Stimulated activated CD4-positive, alpha-beta T cell treated with anti-CD3 and anti-CD28 coated beads, Interleukin-15, amount 100 ng/mL, for 1 hour (primary cell): ENCODE results near the gene KCNK10.
"Not testable (repeated sequence)": the region's sequence is repeated elsewhere in the genome, so short reads cannot be mapped to it uniquely, and the experiment has no call there.

Source experiments
- DNase-seq, 2 donors: peaks; one replicate each; pipeline ENCODE4 v3.0.0-alpha.2; 2020; ENCODE audit warnings: low read depth in 1 of 2, low spot score in 1 of 2

KCNK10 gene

DNA sequence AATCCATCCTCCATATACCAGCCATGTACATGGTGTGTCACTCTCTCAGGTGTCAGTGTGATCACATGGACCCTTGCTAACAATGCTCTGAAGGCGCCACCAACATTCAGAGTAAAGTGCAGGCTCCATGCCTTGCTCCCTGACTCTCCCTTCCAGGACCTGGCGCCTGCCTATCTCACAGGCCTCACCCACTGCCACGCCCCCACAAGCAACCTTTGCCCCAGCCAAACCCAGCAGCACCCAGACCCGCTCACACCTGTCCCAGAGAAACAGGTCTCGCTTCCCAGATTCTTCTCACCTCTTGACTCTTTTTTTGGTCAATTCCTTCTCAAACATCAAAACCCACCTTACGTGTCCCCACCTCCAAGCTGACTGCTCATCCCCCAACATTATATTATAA lies 52.3 kb downstream of the KCNK10 start:
- DNase-seq = no peak

DNA sequence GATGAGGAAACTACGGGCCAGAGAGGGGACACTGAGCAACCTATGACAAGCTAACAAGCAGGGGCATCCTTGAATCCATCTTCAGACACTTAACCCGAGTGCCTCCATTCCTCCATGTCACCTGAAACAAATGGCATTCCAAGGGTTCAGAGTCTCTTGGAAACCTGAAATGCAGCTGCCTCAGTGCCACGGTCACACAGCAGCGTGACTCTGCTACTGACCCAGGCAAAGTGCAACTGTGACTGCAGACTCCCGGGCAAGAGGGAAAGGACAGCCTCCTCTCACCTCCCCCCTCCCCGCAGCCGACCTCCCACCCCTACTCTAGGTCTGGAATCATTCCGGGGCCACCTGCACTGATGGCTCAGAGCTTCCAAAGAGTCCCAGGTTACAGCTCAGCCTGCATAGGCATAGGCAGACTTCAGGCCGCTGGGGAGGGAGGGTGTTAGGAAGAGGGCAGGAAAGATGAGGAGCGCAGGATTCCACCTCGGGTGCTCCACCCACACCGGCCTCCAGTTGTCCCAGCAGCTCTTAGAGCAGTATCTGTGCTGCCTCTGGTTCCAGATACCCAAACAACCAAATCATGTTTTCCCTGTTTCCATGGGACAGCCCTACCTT lies 53.2 kb downstream of the KCNK10 start:
- DNase-seq = no peak

DNA sequence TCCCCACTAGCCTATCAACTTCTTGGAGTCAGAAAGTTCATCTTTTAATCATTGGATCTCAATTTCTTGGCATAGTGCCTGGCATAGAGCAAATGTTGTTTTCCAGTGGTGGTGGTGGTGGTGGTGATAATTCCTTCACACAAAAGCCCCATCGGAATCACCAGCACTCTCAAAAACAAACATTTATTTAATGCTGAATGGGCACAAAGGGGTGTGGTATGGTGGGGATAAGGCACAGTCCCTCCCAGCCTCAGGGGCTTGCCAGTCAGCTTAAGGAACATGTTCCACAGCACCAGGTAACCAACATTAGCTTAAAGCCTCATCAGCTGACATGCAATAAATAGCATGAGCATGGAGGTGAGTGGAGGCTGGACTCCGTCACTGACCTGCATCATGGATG lies 56.6 kb downstream of the KCNK10 start:
- DNase-seq = no peak

DNA sequence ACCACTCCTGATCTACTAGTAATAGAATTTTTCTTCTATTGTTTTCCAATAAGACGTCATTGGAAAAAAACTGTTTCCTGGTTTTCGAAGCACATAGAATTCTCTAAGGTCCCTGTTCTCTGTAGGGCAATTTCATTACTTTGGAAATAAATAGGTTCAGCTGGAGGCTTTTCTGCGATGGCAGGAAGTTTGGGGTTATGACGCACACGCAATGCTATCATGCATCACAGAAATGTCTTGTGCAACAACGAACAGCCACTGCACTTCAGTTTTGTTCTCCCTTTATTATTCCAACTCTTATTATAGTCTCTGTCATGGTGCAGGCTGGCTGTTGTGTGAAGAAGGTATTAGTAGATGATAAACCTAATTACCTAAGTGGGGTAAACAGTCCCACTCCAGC lies 59.0 kb downstream of the KCNK10 start:
- no peak for DNase-seq

DNA sequence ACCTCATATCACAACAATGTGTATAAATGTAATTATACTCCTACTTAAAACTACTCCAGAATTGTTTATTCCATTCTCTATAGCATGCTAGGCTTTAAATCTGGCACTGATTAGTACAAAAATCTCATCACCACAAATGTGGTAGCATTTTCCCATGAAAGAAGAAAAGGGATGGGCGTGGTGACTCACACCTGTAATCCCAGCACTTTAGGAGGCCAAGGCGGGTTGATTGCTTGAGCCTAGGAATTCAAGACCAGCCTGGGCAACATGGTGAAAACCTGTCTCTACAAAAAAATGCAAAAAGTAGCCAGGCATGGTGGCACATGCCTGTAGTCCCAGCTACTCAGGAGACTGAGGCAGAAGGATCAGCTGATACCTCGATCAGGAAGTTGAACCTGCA lies 61.8 kb downstream of the KCNK10 start:
- DNase-seq = not testable (repeated sequence)

DNA sequence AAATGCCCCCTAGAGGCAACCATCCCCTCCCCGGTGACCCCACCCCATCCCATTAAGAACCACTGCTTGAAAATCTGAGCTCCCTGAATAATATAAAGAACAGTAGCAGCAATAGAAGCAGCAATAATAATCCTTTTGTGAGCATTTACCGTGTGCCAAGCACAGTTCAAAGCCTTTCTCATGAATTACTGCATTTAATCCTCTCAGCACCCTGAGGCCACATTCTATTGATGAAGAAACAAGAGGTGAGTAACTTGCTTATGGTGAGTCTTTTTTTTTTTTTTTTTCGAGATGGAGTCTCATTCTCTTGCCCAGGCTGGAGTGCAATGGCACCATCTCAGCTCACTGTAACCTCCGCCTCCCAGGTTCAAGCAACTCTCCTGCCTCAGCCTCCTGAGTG lies 65.0 kb downstream of the KCNK10 start:
- DNase-seq = no peak

DNA sequence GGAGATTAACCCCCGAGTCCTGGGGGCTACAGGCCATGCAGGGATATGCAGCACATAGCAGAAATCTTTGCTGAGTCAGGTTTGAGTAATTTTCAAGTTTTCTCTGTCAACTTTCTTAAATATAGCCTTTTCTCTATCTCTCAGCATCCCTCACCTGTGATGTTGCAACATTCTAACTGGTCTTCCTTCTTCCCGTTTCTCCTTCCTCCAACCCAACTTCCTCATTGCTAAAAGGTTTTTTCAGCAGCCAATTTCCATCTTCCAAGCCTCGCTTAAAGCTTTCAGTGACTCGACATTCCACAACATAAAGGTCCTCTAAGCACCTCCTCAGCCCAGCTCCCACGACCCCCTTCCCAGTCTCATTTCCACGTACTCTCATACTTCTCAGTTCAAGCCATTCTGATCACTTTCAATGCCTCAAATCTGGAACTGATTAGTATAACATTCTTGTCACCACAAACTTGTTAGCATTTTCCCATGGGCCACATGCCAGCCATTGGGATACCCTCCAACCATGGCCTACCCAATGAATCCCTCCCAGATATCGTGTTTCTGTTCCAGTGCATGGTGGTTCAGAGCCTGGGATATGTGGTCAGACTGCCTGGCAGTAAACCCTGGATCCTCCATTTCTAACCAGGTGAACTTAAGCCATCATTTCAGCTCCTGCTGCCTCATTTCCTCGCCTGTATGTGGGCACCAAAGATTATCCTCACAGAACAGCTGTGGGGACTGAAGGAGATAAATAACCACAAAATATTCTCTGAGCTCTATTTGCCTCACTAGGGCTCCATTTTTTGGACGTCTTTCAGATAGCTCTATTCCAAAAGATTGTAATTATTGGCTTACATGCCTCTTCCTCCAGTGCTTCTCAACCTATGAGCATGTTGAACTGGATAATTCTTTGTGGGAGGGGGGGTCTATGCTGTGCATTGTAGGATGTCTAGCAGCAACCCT lies 65.8 kb downstream of the KCNK10 start:
- no peak for DNase-seq

DNA sequence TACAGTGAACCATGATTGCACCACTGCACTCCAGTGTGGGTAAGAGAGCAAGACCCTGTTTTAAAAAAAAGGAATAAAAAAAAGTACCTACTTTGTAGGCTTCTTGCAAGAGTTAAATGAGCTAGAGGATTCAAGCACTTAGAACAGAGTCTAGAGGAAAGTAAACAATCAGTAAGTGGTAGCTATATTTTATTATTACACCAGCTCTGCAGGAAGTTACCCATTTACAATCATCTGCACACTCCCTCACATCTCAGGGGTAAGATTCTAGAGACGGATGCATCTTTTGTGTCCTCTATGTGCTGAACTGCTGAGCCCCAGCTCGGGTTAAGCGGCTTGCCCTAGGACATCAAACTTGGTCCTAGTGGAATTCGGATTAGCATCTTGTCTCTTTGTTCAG lies 67.3 kb downstream of the KCNK10 start:
- DNase-seq = no peak

DNA sequence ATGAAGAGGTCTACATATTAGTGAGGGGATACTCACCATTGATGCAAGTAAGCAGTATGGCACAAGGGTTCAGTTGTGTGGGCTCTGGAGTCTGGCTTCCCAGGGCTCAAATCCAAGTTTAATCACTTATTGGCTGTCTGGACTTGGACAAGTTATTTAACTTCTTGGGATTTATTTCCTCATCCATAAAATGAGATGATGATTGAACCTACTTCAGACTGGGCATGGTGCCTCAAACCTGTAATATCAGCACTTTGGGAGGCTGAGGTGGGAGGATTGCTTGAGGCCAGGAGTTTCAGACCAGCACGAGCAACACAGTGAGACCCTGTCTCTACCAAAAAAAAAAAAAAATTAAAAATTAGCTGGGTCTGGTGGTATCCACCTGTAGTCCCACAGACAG lies 67.9 kb downstream of the KCNK10 start:
- DNase-seq = no peak

DNA sequence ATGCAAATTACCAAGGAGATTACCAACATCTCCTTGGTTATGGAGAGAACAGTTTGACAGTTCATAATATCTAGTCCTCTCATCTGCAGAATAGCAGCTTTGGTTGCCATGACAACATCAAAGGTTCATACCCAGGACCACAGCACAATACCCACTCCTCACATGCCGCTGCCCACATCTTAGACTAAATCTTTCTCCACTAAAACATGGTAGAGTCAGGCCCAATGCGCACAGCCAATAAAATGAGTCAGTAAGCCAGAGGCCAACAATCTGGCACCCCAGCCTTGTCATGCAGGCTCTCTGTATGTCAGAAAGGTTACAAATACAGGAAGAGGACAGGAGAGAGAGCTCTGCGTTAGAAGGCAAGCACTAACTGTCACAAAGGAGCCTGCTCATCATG lies 70.6 kb downstream of the KCNK10 start:
- DNase-seq = no peak

DNA sequence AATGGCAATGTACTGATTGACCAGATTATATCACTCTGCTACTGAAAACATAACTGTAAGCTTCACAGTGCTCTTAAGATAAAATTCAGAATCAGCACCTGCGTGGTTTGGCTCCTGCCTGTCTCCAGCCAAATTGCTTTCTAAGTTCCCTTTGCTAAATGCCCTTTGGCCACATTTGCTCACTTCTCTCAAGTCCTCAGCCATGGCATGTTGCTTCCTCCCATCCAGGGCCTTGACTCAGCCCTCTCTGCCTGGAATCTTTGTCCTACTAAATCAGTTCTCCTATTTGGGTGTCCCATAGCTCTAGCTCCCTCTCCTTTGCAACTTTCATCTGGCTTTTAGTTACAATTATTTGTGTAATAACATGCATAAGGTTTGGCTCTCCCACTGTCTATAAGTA lies 71.4 kb downstream of the KCNK10 start:
- no peak for DNase-seq

DNA sequence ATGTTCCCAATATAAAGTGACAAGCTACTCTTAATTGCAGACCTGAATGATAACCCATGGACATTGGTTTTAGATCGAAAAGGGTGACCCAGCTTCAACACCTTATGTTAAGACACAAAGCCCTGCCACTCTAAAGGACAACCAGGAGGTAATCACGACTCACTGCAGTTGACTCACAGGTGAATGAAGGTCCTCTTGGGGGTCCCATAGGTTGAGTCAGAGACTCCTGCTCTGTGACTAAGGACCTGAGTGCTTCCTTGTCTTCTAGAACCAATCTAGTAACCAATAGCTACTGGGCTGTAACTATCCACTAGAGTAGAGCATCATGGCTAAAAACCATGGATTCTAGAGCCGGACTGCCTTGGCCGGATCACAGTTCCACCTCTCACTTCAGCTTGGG lies 73.8 kb downstream of the KCNK10 start:
- no peak for DNase-seq

DNA sequence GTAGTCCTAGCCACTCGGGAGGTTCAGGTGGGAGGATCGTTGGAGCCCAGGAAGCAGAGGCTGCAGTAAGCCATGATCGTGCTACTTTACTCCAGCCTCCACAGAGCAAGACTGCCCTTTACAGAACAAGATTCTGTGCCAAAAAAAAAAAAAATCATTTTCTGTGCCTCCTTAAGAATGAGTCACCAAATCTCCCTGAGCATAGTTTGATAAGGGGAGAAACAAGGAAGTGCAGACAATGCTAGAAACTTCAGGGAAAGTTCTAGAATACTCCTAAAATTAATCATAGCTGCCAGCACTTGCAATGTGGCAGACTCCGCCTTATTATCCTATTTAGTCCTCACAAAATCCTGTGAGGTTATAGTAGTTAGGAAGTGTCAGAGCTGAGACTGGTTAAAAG lies 74.5 kb downstream of the KCNK10 start:
- no peak for DNase-seq

DNA sequence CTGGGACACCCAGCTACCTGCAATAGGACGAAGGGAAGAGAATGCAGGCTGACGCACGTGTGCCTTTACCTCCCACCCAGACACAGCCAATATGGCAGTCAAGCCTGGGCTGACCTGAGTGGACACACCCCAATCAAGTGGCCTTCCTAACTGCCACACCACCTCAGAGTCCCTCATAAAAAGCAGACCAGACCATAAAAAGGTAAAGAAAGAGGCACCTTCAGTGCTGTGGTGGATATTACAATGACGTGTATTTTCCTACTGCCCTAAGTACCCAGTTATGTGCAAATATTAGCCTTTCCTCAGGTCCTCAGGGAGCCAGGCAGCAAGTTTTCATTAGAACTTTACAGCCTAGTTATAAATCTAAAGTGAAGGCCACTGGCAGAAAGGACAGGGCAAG lies 75.8 kb downstream of the KCNK10 start:
- DNase-seq = no peak

DNA sequence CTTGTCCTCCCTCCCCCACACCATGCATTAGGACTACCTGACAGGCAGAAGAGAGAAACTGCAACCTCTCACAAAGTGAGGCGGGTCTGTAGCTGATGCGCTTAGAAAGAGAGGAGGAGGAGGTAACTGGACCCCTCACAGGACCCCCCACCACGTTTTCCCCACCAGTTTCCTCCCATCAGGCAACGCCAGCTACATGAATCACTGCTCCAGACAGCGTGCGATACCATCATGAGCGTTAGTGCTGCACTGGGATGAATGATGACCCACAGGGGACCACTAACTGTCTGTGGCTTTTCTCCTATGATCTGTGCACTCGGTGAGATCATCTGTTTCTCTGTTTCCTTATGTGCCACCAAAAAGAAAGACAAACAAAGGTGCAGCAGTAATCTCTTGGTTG lies 77.7 kb downstream of the KCNK10 start:
- no peak for DNase-seq

DNA sequence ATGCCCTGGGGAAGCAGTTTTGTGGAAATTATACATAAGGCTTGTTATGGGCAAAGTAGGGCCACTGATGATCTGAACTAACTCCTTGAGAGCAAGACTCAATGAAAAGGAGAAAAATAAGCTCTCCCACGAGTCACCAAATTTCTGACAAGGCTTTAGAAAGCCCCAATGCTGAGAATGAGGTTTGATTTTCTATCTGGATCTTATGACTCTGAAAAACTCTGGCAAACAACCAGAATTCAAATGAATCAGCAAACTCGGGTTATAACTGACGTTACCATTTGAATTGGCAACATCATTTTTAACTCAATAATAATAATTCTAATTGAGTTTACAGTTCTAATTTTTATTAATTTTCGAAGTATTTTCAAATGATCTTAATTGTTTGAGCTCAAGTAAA lies 79.1 kb downstream of the KCNK10 start:
- DNase-seq = no peak

DNA sequence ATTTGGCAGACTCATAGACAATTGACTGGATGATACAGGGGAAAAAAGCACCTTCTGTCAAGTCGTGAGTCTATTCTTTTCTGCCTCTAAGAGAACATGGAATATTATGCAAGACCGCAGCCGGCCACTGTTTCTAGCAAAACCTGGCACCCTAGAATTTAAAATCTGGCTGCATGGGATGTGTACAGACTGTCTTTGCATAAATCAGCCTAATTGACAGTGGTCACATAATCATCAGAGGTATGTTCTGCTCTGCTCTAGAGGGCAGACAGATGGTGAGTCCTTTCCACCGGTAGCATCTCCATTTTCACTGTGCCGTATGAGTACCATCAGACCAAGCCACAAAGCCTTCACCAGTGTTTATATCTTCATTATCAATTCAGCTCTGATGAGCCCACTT lies 80.6 kb downstream of the KCNK10 start:
- no peak for DNase-seq

DNA sequence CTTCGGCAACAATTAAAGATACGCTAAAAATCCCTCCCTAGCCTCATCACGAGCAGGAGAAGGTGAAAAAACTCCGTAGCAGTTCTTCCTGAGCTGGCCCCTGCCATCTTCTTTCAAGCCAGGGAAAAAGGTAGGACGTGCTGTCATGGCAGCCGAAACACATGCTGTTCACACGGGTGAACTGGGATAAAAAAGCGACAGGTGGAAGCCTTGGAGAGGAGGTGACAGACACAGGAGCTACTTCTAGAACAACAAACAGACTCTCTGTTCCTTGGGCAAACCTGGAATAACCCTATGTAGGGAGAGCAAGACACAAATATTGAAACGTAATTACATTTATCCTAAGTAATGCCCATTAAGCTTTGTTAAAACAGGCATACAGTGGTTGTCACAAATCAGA lies 81.3 kb downstream of the KCNK10 start:
- no peak for DNase-seq

DNA sequence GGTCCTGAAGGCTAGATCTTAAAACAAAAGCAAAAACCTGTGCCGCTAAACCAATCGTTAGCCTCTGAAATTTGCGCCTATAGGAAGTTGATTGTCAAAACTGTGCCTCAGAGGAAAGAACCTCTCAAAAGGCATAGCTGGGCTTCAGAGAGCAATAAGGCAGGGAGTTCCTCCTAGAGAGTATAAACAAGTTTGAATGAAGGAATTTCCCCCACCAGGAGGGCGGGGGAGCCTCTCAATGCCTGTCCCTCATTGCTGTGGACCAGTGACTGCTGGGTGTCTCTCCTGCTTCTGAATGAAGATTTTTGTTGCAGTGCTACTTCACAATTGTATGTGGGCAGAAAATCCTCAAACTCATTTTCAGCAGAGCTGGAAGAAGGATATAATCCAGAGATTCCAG lies 88.6 kb downstream of the KCNK10 start:
- no peak for DNase-seq

DNA sequence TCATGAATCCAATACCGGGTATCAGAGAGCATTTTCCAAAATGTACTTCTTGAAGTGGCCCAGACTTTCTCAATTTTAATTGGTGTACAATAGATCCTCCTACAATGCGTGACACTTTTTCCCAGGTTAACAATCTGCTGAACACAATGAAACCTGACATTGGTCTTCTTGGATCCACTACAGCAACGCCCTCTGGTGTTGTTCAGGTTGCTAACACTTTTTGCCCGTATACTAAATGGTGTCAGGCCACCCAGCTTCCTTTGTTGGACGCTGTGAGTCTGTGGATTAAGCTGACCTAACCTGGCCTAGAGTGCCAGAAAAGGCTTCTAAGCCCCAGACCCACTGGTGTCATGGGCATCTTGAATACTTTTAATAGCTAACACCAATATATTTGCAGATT lies 89.2 kb downstream of the KCNK10 start:
- DNase-seq = no peak

DNA sequence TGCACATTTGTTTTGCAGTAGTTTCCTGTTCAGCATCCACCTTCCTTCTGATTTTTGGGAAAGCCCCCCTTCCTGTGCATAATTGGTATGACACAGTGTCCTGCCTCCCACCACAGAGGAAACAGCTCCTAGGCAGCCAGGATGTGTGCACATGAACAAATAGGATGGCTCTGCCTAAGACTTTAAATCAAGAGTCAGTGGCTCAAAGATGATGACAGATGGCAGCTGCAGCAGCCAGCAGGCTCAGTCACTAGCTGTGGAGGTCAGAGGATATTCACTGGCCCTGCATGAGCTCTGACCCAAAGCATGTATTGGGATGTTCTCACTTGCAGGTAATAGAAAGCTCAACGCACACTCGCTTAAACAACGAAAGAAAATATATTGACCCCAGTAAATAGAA lies 90.3 kb downstream of the KCNK10 start:
- DNase-seq = no peak

DNA sequence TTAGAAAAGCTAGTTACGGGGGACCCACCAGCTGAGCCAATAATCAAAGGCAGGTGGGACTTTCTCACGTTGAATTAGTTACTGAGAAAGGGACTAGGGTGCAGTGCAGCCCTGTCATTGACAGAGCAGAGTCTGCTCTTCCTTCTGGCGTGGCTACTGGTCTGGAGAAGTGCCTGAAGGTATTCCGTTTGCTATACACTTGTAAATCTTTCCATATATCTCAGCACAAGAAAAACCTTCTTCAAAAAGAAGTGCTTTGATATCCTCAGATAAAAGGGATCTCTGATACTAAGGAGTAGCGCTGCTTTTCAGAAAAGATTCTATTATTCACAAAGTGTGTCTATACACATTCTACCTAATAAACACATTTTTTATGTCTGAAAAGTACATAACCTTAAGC lies 91.5 kb downstream of the KCNK10 start:
- no peak for DNase-seq

DNA sequence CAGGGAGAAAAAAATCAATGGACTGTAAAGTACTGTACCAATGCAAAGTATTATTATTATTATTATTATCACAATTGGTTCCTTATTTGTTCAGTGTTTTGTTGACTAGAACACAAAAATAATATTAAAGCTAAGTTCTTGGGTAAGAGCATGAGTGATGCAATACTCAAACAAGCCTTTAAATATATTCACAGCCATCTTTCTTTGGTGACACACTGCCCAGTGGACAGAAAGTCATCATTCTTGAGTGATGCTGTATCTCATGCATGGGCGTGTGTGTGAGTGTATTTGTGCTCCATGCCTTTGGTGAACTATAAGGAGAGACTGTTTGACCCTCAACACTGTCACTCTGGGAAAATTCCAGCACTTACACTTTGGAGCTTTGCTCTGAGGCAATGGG lies 93.6 kb downstream of the KCNK10 start:
- no peak for DNase-seq
